HCT116 (cell line): ENCODE results near the gene SLC35G4. TPM values are rescaled to one million over a fixed set of nuclear protein-coding genes. Genes with fewer than 3 reads are reported as not detected.

Source experiments
- microRNA-seq: library from miRNA; unstranded; fragments of <30 nt; microRNA quantifications from one replicate; pipeline ENCODE4, GENCODE V29; 2016; ENCODE audit warnings: borderline number of aligned reads
- total RNA-seq: library from RNA; stranded (reverse); gene quantifications from one replicate; pipeline ENCODE4 v1.2.1, GENCODE V29; 2021; ENCODE audit not compliant: unreplicated experiment

Gene SLC35G4
- total RNA-seq, 1 experiment from 2014 or later, result not detected

Small RNA genes lying within 50 kb of the gene (microRNA-seq; reads per million reads assigned to microRNA genes)
- gene MIR7153, result not detected

Other genes with a start within 250 kb of the SLC35G4 start
- 4.6 TPM for gene GNAL, start 79.7 kb downstream of the SLC35G4 start, total RNA-seq
- 30.3 TPM for gene CHMP1B, start 241.8 kb downstream of the SLC35G4 start, total RNA-seq